Erythroblast (primary cell): ENCODE data around the gene GDPD2.
"Not testable (repeated sequence)": the region's sequence is repeated elsewhere in the genome, so short reads cannot be mapped to it uniquely, and the experiment has no call there.

ENCODE experiments used
- DNase-seq, 2 experiments: peaks; one replicate each; lab custom pipeline; 2025; lab: John Stamatoyannopoulos, UW
- GATA1 ChIP-seq: IDR thresholded peaks from 2 replicates; pipeline ENCODE4 v1.6.1; 2011; ENCODE audit warnings: low read depth, mild to moderate bottlenecking, control low read depth, low read length, moderate library complexity
- POLR2A ChIP-seq: IDR thresholded peaks from 2 replicates; pipeline ENCODE4 v1.6.1; 2011; ENCODE audit warnings: mild to moderate bottlenecking, low read length

GDPD2 gene

DNA sequence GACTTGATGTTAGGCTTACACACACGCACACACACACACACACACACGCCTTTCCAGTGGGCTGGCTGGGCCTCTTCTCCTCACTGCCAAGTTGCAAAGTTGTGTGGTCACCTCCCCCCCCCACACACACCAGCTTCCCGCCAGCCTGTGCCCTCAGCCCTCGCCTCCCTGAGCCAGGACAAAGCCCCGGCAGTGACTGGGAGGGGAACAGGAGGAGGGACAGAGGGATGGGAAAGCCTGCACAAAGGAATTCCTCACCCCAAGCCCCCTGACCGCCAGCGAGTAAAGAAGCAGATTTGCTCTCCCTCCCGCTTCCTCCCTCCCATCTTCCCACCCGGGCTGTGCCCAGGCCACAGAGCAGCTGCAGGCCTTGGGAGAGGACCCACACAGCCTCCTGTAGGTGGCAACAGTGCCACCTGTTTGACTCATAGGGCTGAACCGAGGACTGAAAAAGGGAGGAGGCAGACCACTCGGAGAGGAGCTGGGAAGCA is at the start of gene GDPD2:
Gene GDPD2 (plus strand): TSS at position 464 of the 491 bp plus-strand sequence. CDS start 1,671 bp downstream, outside the sequence.
- peak; percentile 1 for DNase-seq
- TF ChIP-seq GATA1 (no peak), POLR2A (no peak)

GRCh38 chrX:70386235-70386634 is 36.9 kb upstream of the GDPD2 start:
- no peak for DNase-seq
- no peak for TF ChIP-seq GATA1
- TF ChIP-seq POLR2A: no peak

- no peak for TF ChIP-seq POLR2A
- no peak for DNase-seq
Measured at GRCh38 chrX:70398899-70399298, 24.2 kb upstream of the GDPD2 start.

DNA sequence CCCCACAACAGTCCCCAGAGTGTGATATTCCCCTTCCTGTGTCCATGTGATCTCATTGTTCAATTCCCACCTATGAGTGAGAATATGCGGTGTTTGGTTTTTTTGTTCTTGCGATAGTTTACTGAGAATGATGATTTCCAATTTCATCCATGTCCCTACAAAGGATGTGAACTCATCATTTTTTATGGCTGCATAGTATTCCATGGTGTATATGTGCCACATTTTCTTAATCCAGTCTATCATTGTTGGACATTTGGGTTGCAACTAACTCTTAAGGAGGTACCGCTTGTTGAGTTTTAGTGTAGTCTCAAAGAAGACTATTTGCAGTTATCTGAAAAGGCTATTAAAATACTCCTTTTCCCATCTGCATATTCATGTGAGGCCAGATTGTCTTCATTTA is 22.9 kb upstream of the GDPD2 start:
- not testable (repeated sequence) for DNase-seq

- DNase-seq: no peak
- TF ChIP-seq GATA1: no peak
- no peak for TF ChIP-seq POLR2A
Measured at GRCh38 chrX:70402721-70403120, 20.4 kb upstream of the GDPD2 start.

GRCh38 chrX:70405003-70405402 is 18.1 kb upstream of the GDPD2 start:
- no peak for DNase-seq
- TF ChIP-seq GATA1: no peak
- no peak for TF ChIP-seq POLR2A

- no peak for TF ChIP-seq POLR2A
- TF ChIP-seq GATA1: no peak
- no peak for DNase-seq
Measured at GRCh38 chrX:70410921-70411320, 12.2 kb upstream of the GDPD2 start.

- TF ChIP-seq GATA1 (no peak), POLR2A (no peak)
- no peak for DNase-seq
Measured at GRCh38 chrX:70411475-70411874, 11.6 kb upstream of the GDPD2 start.

DNA sequence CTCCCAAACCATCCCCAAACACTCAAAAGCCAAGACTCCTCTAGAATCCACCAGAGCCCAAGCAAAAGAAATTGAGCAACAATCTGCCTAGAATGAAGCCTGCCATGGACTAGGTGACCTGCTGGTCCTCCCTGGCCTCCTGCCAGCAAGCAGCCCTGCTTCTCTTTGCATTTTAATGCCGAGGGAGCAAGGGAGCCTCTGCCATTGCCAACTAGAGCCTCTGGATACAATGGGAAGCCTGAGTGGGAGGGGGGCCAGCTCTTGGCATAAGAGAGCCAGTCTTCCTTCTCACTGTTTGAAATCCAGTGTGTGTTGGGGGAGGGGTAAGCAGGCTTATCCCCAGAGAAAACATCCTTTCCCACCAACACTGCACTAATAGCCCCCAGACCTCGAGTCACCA is 1.5 kb upstream of the GDPD2 start:
- TF ChIP-seq POLR2A: no peak
- no peak for TF ChIP-seq GATA1
- DNase-seq: no peak

DNA sequence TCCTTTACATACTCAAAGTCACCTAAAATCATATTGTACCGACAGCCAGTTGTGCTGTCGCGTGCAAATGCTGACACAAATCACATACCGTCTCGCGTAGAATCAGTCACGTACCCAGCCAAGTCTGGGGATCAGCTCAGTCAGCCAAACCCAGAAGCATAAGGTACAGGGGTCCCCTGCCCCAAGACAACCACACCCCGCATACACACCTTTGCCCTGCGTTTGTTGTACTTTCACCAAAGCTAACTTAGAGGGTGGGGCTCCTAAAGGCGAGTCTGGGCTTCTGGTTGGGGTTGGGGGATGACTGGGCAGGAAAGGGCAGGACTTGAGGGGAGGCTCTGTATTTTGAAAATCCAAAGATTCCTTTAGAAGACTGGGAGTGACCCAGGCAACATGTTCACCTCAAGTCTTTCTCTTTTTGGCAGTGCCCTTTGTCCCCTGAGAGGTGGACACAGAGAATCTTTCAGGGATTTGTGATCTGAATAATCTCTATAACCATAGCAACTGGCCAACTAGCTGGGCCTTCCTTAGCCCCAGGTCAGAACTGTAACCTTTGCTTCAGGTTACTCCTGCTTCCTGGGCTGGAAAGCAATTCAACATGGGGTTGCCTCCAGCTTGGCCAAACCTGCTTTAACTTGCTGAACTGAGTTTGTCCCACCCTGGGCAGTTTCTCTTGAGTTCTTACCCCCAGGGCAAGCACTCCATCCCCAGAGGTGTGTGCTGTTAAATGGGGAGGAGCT is 992 bp downstream of the GDPD2 start:
- TF ChIP-seq GATA1 (no peak), POLR2A (no peak)
- no peak for DNase-seq

DNA sequence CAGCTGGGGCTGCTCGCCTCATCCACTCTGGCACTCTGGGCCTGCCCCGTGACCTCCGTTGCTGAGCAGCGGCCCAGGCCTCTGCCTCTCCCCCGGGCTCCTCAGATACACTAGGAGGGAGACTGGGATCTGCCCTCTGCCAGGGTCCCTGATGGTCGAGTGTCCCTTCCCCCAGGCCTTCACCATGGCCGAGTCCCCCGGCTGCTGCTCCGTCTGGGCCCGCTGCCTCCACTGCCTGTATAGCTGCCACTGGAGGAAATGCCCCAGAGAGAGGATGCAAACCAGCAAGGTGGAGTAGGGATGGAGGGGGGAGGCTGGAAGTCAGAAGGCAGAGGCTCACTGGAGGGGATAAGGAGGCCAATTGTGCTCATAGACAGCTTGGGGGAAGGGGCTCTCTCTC is 1.7 kb downstream of the GDPD2 start:
- TF ChIP-seq GATA1 (no peak), POLR2A (no peak)
- no peak for DNase-seq

DNA sequence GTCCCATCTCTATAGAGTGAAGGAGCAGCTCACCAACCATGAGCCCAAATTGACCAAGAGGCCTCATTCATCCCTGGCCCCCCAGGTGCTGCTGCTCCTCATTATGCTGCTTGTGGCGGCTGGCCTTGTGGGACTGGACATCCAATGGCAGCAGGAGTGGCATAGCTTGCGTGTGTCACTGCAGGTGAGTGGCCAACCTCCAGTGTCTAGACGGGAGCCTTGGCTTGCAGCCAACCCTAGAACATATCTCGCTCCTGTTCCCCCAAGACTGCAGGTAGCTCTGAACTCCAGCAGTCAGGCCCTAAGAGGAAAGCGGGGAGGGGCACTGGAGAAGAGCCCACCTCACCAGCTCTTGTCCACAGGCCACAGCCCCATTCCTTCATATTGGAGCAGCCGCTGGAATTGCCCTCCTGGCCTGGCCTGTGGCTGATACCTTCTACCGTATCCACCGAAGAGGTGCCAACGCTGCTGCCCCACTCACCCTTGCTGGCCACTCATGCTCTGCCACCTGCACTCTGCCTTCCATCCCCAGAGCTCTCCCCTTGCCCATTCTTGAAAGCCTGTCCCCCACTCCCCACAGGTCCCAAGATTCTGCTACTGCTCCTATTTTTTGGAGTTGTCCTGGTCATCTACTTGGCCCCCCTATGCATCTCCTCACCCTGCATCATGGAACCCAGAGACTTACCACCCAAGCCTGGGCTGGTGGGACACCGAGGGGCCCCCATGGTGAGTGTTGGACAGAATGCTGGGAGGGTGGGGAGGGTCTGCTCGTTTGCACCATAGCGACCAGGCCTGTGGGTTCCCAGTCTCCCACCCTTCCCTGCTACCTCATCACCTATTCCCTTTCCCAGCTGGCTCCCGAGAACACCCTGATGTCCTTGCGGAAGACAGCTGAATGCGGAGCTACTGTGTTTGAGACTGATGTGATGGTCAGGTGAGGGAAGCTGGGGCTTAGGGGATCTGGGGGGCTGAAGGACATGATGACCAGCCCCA is 3.5 kb downstream of the GDPD2 start:
- TF ChIP-seq GATA1: no peak
- no peak for TF ChIP-seq POLR2A

DNA sequence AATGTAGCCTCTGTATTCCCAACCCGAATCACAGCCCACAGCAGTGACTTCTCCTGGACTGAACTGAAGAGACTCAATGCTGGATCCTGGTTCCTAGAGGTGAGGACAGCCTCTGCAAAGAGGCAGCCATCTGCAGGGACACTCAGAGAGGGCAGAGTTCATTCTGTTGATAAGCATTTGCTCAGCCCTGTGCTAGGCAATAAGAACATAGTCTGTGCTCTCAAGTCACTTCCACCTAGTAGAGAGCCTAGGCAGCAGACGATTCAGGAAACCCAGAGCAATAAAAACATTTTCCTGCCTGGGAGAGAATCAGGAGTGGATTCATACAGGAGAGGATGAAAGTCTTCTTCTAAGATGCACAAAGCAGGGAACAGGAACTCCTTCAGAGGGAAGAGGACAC is 4.3 kb downstream of the GDPD2 start:
- TF ChIP-seq POLR2A (no peak), GATA1 (no peak)
- DNase-seq: no peak

More for the DNA sequence above, 3.5 kb downstream of the GDPD2 start:
- no peak for DNase-seq

- TF ChIP-seq GATA1 (no peak), POLR2A (no peak)
- no peak for DNase-seq
Measured at GRCh38 chrX:70429759-70430158, 6.6 kb downstream of the GDPD2 start.
